SU-DHL-6 (cell line): ENCODE data around the gene SPRR5.

Source experiments
- H2AFZ ChIP-seq: fragments of 200-600 bp; sonication (generic); 2 replicates; pipeline ENCODE4 v1.6.1; 2014; ENCODE audit warnings: low read depth, mild to moderate bottlenecking, moderate library complexity, mixed read lengths, antibody characterized with exemption, low read length; ENCODE audit not compliant: severe bottlenecking
- H3F3A ChIP-seq: fragments of 200-600 bp; shearing (Covaris generic); 2 replicates; pipeline ENCODE4 v1.6.0; 2016; ENCODE audit warnings: antibody characterized with exemption, mild to moderate bottlenecking; ENCODE audit not compliant: insufficient read depth
- H3K27ac ChIP-seq: fragments of 200-600 bp; sonication (generic); 2 replicates; pipeline ENCODE4 v1.5.1; 2016; ENCODE audit warnings: low read depth, mild to moderate bottlenecking, low read length, moderate library complexity, mixed read lengths
- H3K27me3 ChIP-seq: fragments of 200-600 bp; sonication (generic), shearing (Covaris generic); 2 replicates; pipeline ENCODE4 v1.6.0; 2014; ENCODE audit warnings: mild to moderate bottlenecking, low read length
- H3K36me3 ChIP-seq: fragments of 200-600 bp; sonication (generic); 2 replicates; pipeline ENCODE4 v1.6.1; 2014; ENCODE audit warnings: mild to moderate bottlenecking, low read length, mixed read lengths
- H3K4me2 ChIP-seq: fragments of 300-600, 200-600 bp; shearing (Covaris generic), sonication (generic); 2 replicates; pipeline ENCODE4 v1.6.0; 2014; ENCODE audit warnings: low read length, low read depth, mild to moderate bottlenecking; ENCODE audit not compliant: poor library complexity, severe bottlenecking
- H3K4me3 ChIP-seq: fragments of 200-600 bp; sonication (generic); 2 replicates; pipeline ENCODE4 v1.5.1; 2014; ENCODE audit warnings: antibody characterized with exemption, low read length, mild to moderate bottlenecking, mixed read lengths; ENCODE audit not compliant: insufficient read depth, poor library complexity, severe bottlenecking
- H3K79me2 ChIP-seq: fragments of 200-600 bp; sonication (generic); 2 replicates; pipeline ENCODE4 v1.6.1; 2014; ENCODE audit warnings: mild to moderate bottlenecking, low read length, moderate library complexity; ENCODE audit not compliant: insufficient read depth
- H3K9ac ChIP-seq: fragments of 200-600 bp; sonication (generic); 2 replicates; pipeline ENCODE4 v1.7.0; 2014; ENCODE audit warnings: mild to moderate bottlenecking, low read length
- H3K9me2 ChIP-seq: fragments of 200-600 bp; sonication (generic); replicated peaks from 2 replicates; pipeline ENCODE4 v1.6.1; 2014; ENCODE audit warnings: low read length; ENCODE audit not compliant: insufficient read depth
- H3K9me3 ChIP-seq: fragments of 200-600 bp; sonication (generic); 2 replicates; pipeline ENCODE4 v1.6.1; 2014; ENCODE audit warnings: low read length, mixed read lengths; ENCODE audit not compliant: insufficient read depth
- H4K20me1 ChIP-seq: fragments of 200-600 bp; sonication (generic); 2 replicates; pipeline ENCODE4 v1.6.1; 2014; ENCODE audit warnings: low read depth, mild to moderate bottlenecking, antibody characterized with exemption, low read length, moderate library complexity, mixed read lengths
- EZH2phosphoT487 ChIP-seq: fragments of 200-600 bp; sonication (generic), shearing (Covaris generic); conservative IDR thresholded peaks from 2 replicates; pipeline ENCODE4 v1.6.1; 2018; ENCODE audit warnings: mild to moderate bottlenecking, antibody characterized with exemption, low read length, moderate library complexity, mixed read lengths
- TF ChIP-seq, protein P1 (sequence below): fragments of 200-600 bp; sonication (generic); IDR thresholded peaks from one replicate; pipeline ENCODE4 v1.5.1; 2017; ENCODE audit warnings: antibody characterized with exemption, mild to moderate bottlenecking, low read length, moderate library complexity; ENCODE audit not compliant: insufficient read depth, poor library complexity, severe bottlenecking

Gene SPRR5

DNA sequence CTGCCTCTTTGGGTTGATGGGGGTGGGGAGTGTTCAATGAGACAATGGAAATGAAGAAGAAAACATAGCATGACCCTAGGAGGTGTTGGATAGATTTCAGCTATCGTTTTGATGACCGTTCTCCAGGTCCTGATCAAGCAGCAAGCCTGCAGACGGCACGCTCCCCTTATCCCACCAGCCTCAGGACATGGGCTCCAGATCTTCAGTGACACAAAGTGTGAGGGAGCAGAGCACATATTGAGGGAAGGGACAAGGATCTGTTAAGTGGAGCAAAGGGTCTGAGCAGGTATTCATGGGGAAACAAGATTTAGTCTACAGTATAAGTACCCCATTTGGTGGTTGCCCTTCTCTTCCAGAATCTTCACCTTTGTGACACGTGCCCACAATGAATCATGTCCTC, 4.7 kb downstream of the SPRR5 start:
- H3K4me3 ChIP-seq = no peak overlapping the region
- no peak overlapping the region for H3K27ac ChIP-seq
- H3K9ac ChIP-seq = no peak overlapping the region

DNA sequence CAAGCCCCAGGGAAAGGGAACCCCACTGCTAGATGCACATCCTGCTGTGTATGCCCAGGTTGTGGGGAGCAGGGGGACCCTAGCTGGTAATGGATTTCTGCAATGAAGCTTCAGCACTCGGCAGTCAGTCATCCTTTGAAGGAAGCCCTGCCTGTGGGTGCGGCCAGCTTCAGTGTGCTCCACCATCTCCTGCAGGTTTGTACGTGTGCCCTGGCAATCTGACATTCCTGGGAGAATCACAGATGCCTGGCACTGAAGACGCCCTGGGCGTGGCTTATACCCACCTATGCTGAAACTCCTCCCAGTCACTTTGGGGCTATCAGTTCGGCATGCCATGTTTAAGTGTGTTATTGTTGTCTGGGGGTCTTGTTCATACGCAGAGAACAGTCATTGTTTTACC, 6.8 kb downstream of the SPRR5 start:
- H3K36me3 ChIP-seq = no peaks in the 10 kb centered on the region
- no peaks in the 10 kb centered on the region for H4K20me1 ChIP-seq
- H3K9me3 ChIP-seq = no peaks in the 10 kb centered on the region
- no peak overlapping the region for H3K27ac ChIP-seq
- H3K4me2 ChIP-seq = no peak overlapping the region
- no peak overlapping the region for H3K4me3 ChIP-seq
- H3K9me2 ChIP-seq = no peaks in the 10 kb centered on the region
- H3K79me2 ChIP-seq = no peaks in the 10 kb centered on the region
- TF ChIP-seq EZH2phosphoT487 = no peak
- TF ChIP-seq, protein P1, sequence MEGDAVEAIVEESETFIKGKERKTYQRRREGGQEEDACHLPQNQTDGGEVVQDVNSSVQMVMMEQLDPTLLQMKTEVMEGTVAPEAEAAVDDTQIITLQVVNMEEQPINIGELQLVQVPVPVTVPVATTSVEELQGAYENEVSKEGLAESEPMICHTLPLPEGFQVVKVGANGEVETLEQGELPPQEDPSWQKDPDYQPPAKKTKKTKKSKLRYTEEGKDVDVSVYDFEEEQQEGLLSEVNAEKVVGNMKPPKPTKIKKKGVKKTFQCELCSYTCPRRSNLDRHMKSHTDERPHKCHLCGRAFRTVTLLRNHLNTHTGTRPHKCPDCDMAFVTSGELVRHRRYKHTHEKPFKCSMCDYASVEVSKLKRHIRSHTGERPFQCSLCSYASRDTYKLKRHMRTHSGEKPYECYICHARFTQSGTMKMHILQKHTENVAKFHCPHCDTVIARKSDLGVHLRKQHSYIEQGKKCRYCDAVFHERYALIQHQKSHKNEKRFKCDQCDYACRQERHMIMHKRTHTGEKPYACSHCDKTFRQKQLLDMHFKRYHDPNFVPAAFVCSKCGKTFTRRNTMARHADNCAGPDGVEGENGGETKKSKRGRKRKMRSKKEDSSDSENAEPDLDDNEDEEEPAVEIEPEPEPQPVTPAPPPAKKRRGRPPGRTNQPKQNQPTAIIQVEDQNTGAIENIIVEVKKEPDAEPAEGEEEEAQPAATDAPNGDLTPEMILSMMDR = no peak
- no peak overlapping the region for H3K9ac ChIP-seq
- H3F3A ChIP-seq = no peaks in the 10 kb centered on the region
- no peak overlapping the region for H2AFZ ChIP-seq
- no peaks in the 10 kb centered on the region for H3K27me3 ChIP-seq

More for the DNA sequence above, 4.7 kb downstream of the SPRR5 start:
- TF ChIP-seq, protein P1 = no peak
- no peak for TF ChIP-seq EZH2phosphoT487
- no peak overlapping the region for H3K4me2 ChIP-seq
- H2AFZ ChIP-seq = no peak overlapping the region
- no peaks in the 10 kb centered on the region for H3K9me2 ChIP-seq
- no peaks in the 10 kb centered on the region for H3K9me3 ChIP-seq
- no peaks in the 10 kb centered on the region for H3F3A ChIP-seq
- H4K20me1 ChIP-seq = no peaks in the 10 kb centered on the region
- no peaks in the 10 kb centered on the region for H3K27me3 ChIP-seq
- H3K79me2 ChIP-seq = no peaks in the 10 kb centered on the region
- H3K36me3 ChIP-seq = no peaks in the 10 kb centered on the region

DNA sequence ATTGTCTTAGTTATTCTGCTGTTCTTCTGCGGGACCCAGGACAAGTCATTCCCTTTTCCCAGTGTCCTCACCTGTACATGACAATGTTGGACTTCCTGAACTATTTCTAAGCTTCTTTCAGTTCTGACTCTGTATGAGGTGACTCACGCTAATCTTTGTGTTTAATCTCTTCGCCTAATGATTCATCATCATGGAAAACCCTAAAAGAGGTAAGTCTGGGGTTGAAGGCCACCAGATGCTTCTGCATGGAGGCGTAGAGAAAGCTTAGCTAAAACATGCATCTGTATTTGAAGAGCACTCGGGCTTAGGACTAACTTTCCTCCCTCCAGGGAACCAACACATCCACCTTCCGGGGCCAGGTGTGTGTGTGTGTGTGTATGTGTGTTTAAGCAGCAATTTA, 7.4 kb downstream of the SPRR5 start:
- H3K4me3 ChIP-seq = no peak overlapping the region
- H3K4me2 ChIP-seq = no peak overlapping the region
- H2AFZ ChIP-seq = no peak overlapping the region
- H3K9me2 ChIP-seq = no peaks in the 10 kb centered on the region
- H3K27me3 ChIP-seq = no peaks in the 10 kb centered on the region
- no peaks in the 10 kb centered on the region for H4K20me1 ChIP-seq
- no peaks in the 10 kb centered on the region for H3F3A ChIP-seq
- H3K27ac ChIP-seq = no peak overlapping the region
- H3K9ac ChIP-seq = no peak overlapping the region
- no peaks in the 10 kb centered on the region for H3K9me3 ChIP-seq
- H3K79me2 ChIP-seq = no peaks in the 10 kb centered on the region
- no peaks in the 10 kb centered on the region for H3K36me3 ChIP-seq
- TF ChIP-seq, protein P1 = no peak
- no peak for TF ChIP-seq EZH2phosphoT487
